ENCODE measurements around the gene NKX6-1. TPM values are rescaled to one million over a fixed set of nuclear protein-coding genes. Genes with fewer than 3 reads are reported as not detected.

Gene NKX6-1
- polyA plus RNA-seq, 3 donors, result not detected

DNA sequence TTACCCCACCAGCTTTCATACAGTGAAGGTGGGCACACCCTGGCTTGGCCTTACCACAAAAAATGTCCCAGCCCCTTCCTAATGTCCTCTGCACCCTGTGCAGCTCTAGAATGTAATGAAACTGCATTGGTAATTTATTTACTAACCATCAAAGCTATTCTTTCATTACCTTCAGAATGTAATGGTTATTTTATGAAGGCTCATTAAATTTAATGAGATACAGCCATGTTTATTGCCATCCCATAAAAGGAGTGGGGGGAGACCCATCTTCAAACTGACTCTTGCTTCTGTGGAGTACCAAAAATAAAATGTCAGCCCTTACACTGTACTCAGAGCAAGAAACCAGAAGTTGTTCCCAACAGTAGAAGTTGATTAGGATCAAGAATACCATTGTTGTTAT, 25.0 kb downstream of the NKX6-1 start:
- Mint-ChIP-seq H3K4me1 (no peaks in the 10 kb centered on the region), H3K36me3 (no peaks in the 10 kb centered on the region), H3K27ac (no peak overlapping the region), H3K27me3 (ENCODE audit: low read depth in 3 of 3) (peaks cover 20 to 39% (median 28%) of the 10 kb centered on the region in 3 donors), H3K9me3 (no peaks in the 10 kb centered on the region), H3K4me3 (no peak overlapping the region)
- Histone ChIP-seq H2AFZ (ENCODE audit: insufficient read depth, low read depth, low read length, poor library complexity, severe bottlenecking) (no peak overlapping the region), H3K79me2 (ENCODE audit: insufficient read depth, low read length) (no peaks in the 10 kb centered on the region), H3K4me3 (replicated peaks in 1 of 3; ENCODE audit: low read depth in 2 of 3, low read length in 3 of 3) (no peak overlapping the region), H3K27me3 (ENCODE audit: control insufficient read depth in 2 of 2, insufficient read depth in 2 of 2, low read length in 2 of 2) (peaks cover 35 to 38% of the 10 kb centered on the region in 2 donors), H3K9ac (ENCODE audit: insufficient read depth, low read length, poor library complexity, severe bottlenecking) (no peak overlapping the region), H3K4me1 (ENCODE audit: control insufficient read depth in 1 of 2, insufficient read depth in 2 of 2, low read length in 2 of 2) (no peaks in the 10 kb centered on the region), H3K4me2 (replicated peaks; ENCODE audit: extremely low read depth, low read length, poor library complexity, severe bottlenecking) (no peak overlapping the region), H3K27ac (ENCODE audit: low read depth in 1 of 2, low read length in 2 of 2) (no peak overlapping the region), H4K20me1 (ENCODE audit: insufficient read depth, low read length) (no peaks in the 10 kb centered on the region), H3K36me3 (replicated peaks in 1 of 2; ENCODE audit: control insufficient read depth in 1 of 2, insufficient read depth in 2 of 2, low read length in 2 of 2) (no peaks in the 10 kb centered on the region), H3K9me3 (replicated peaks in 1 of 2; ENCODE audit: control insufficient read depth in 1 of 2, insufficient read depth in 1 of 2, low read length in 2 of 2) (no peaks in the 10 kb centered on the region)
- TF ChIP-seq, protein P1, sequence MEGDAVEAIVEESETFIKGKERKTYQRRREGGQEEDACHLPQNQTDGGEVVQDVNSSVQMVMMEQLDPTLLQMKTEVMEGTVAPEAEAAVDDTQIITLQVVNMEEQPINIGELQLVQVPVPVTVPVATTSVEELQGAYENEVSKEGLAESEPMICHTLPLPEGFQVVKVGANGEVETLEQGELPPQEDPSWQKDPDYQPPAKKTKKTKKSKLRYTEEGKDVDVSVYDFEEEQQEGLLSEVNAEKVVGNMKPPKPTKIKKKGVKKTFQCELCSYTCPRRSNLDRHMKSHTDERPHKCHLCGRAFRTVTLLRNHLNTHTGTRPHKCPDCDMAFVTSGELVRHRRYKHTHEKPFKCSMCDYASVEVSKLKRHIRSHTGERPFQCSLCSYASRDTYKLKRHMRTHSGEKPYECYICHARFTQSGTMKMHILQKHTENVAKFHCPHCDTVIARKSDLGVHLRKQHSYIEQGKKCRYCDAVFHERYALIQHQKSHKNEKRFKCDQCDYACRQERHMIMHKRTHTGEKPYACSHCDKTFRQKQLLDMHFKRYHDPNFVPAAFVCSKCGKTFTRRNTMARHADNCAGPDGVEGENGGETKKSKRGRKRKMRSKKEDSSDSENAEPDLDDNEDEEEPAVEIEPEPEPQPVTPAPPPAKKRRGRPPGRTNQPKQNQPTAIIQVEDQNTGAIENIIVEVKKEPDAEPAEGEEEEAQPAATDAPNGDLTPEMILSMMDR (IDR thresholded peaks at IDR 0.05), result no peak
- DNase-seq, result no peak
- intact Hi-C loops (cut with micrococcal nuclease), result no loop called here

DNA sequence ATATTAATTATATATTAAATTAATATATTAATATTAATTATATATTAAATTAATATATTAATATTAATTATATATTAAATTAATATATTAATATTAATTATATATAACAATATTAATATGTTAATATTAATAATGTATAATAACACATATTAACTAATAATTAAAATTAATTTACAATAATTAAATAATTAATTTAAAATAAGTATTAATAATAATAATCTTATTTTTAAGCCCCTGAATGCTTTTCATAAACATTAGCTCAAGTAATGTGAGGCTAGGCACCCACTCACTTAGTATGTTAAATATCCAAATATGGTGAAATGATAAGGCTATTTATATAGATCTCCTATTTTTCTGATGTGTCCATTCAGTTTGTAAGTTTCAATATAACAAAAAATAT, 26.9 kb downstream of the NKX6-1 start:
- Mint-ChIP-seq H3K27me3 (ENCODE audit: low read depth in 3 of 3) (peaks cover 9 to 27% (median 15%) of the 10 kb centered on the region in 3 donors), H3K4me1 (no peaks in the 10 kb centered on the region), H3K4me3 (no peak overlapping the region), H3K9me3 (no peaks in the 10 kb centered on the region), H3K36me3 (no peaks in the 10 kb centered on the region), H3K27ac (no peak overlapping the region)
- no peak overlapping the region for H3K9ac ChIP-seq (ENCODE audit: insufficient read depth, low read length, poor library complexity, severe bottlenecking)
- TF ChIP-seq, protein P1 (IDR thresholded peaks at IDR 0.05), result no peak
- DNase-seq, result no peak
- no peaks in the 10 kb centered on the region for H3K79me2 ChIP-seq (ENCODE audit: insufficient read depth, low read length)
- no peak overlapping the region for H3K27ac ChIP-seq (ENCODE audit: low read depth in 1 of 2, low read length in 2 of 2)
- no peak overlapping the region for H3K4me2 ChIP-seq (replicated peaks; ENCODE audit: extremely low read depth, low read length, poor library complexity, severe bottlenecking)
- no peaks in the 10 kb centered on the region for H4K20me1 ChIP-seq (ENCODE audit: insufficient read depth, low read length)
- H3K9me3 ChIP-seq (replicated peaks in 1 of 2; ENCODE audit: control insufficient read depth in 1 of 2, insufficient read depth in 1 of 2, low read length in 2 of 2), result no peaks in the 10 kb centered on the region
- H2AFZ ChIP-seq (ENCODE audit: insufficient read depth, low read depth, low read length, poor library complexity, severe bottlenecking), result no peak overlapping the region
- intact Hi-C loops (cut with micrococcal nuclease), result no loop called here
- H3K4me3 ChIP-seq (replicated peaks in 1 of 3; ENCODE audit: low read depth in 2 of 3, low read length in 3 of 3), result no peak overlapping the region
- no peaks in the 10 kb centered on the region for H3K4me1 ChIP-seq (ENCODE audit: control insufficient read depth in 1 of 2, insufficient read depth in 2 of 2, low read length in 2 of 2)
- H3K27me3 ChIP-seq (ENCODE audit: control insufficient read depth in 2 of 2, insufficient read depth in 2 of 2, low read length in 2 of 2), result peaks cover 21 to 26% of the 10 kb centered on the region in 2 donors
- H3K36me3 ChIP-seq (replicated peaks in 1 of 2; ENCODE audit: control insufficient read depth in 1 of 2, insufficient read depth in 2 of 2, low read length in 2 of 2), result no peaks in the 10 kb centered on the region
